ENCODE measurements around the gene RPS6KL1. TPM values are rescaled to one million over a fixed set of nuclear protein-coding genes. Genes with fewer than 3 reads are reported as not detected.

RPS6KL1 gene
- total RNA-seq, 1 donor from 2014 or later = 248 TPM

- TF ChIP-seq CTCF (IDR thresholded peaks at IDR 0.05; ENCODE audit: partially characterized antibody, unreplicated experiment) = no peak
- H3K4me3 Mint-ChIP-seq (ENCODE audit: unreplicated experiment) = peak overlapping the region; percentile 20
- no peak for DNase-seq
- peaks cover 8% of the 10 kb centered on the region for H3K4me1 Mint-ChIP-seq (ENCODE audit: low read depth, unreplicated experiment)
- no peak overlapping the region for H3K27ac Mint-ChIP-seq (ENCODE audit: unreplicated experiment)
- H3K9me3 Mint-ChIP-seq (ENCODE audit: unreplicated experiment) = peaks cover 4% of the 10 kb centered on the region
- peaks cover 6% of the 10 kb centered on the region for H3K27me3 Mint-ChIP-seq (ENCODE audit: unreplicated experiment)
- H3K36me3 Mint-ChIP-seq (ENCODE audit: unreplicated experiment) = no peaks in the 10 kb centered on the region
Measured at GRCh38 chr14:74949859-74950573, 27.0 kb upstream of the RPS6KL1 start.

GRCh38 chr14:74949191-74949601 lies 26.1 kb upstream of the RPS6KL1 start:
- Mint-ChIP-seq H3K27me3 (ENCODE audit: unreplicated experiment) (peaks cover 6% of the 10 kb centered on the region), H3K36me3 (ENCODE audit: unreplicated experiment) (no peaks in the 10 kb centered on the region), H3K27ac (ENCODE audit: unreplicated experiment) (no peak overlapping the region), H3K4me3 (ENCODE audit: unreplicated experiment) (no peak overlapping the region), H3K9me3 (ENCODE audit: unreplicated experiment) (peaks cover 4% of the 10 kb centered on the region), H3K4me1 (ENCODE audit: low read depth, unreplicated experiment) (peaks cover 8% of the 10 kb centered on the region)
- no peak for TF ChIP-seq CTCF (IDR thresholded peaks at IDR 0.05; ENCODE audit: partially characterized antibody, unreplicated experiment)
- DNase-seq = no peak

- H3K4me1 Mint-ChIP-seq (ENCODE audit: low read depth, unreplicated experiment) = peaks cover 8% of the 10 kb centered on the region
- peaks cover 4% of the 10 kb centered on the region for H3K9me3 Mint-ChIP-seq (ENCODE audit: unreplicated experiment)
- no peak for DNase-seq
- peaks cover 6% of the 10 kb centered on the region for H3K27me3 Mint-ChIP-seq (ENCODE audit: unreplicated experiment)
- no peak overlapping the region for H3K4me3 Mint-ChIP-seq (ENCODE audit: unreplicated experiment)
- H3K36me3 Mint-ChIP-seq (ENCODE audit: unreplicated experiment) = no peaks in the 10 kb centered on the region
- TF ChIP-seq CTCF (IDR thresholded peaks at IDR 0.05; ENCODE audit: partially characterized antibody, unreplicated experiment) = no peak
- H3K27ac Mint-ChIP-seq (ENCODE audit: unreplicated experiment) = no peak overlapping the region
Measured at GRCh38 chr14:74948228-74949175, 25.4 kb upstream of the RPS6KL1 start.

GRCh38 chr14:74947353-74948227 lies 24.5 kb upstream of the RPS6KL1 start:
- Mint-ChIP-seq H3K27me3 (ENCODE audit: unreplicated experiment) (peaks cover 8% of the 10 kb centered on the region), H3K36me3 (ENCODE audit: unreplicated experiment) (no peaks in the 10 kb centered on the region), H3K27ac (ENCODE audit: unreplicated experiment) (no peak overlapping the region), H3K9me3 (ENCODE audit: unreplicated experiment) (peaks cover 4% of the 10 kb centered on the region), H3K4me1 (ENCODE audit: low read depth, unreplicated experiment) (peaks cover 8% of the 10 kb centered on the region), H3K4me3 (ENCODE audit: unreplicated experiment) (no peak overlapping the region)
- TF ChIP-seq CTCF (IDR thresholded peaks at IDR 0.05; ENCODE audit: partially characterized antibody, unreplicated experiment) = no peak
- DNase-seq = no peak

All from glutamatergic neuron (in vitro differentiated cells).